H1 (cell line): Measurements from ENCODE around the gene TM7SF3. TPM values are rescaled to one million over a fixed set of nuclear protein-coding genes. Genes with fewer than 3 reads are reported as not detected.

ENCODE experiments used
- CTCF ChIA-PET: fragments of 300-600 bp; sonication (Branson Sonifier 250); formaldehyde crosslinking; loops from one replicate; lab custom pipeline; 2021; ENCODE audit not compliant: partially characterized antibody; lab: Charles Lee
- POLR2A ChIA-PET: fragments of 300-600 bp; sonication (Branson Sonifier 250); formaldehyde crosslinking; loops from one replicate; lab custom pipeline; 2021; ENCODE audit warnings: inconsistent platforms; ENCODE audit not compliant: partially characterized antibody; lab: Charles Lee
- DNase-seq, 2 experiments: peaks; one replicate each; pipeline versions ENCODE4 v3.0.0 to v3.0.0-alpha.2; 2010 to 2022; ENCODE audit warnings: low spot score in 2 of 2, low read depth in 1 of 2, mixed read lengths in 1 of 2
- FAIRE-seq: peaks from 2 replicates; lab custom pipeline; 2011; peaks lifted over from hg19 to GRCh38; lab: Jason Lieb, UNC
- H2AFZ ChIP-seq: 2 replicates; pipeline ENCODE4 v1.8.1; 2012; ENCODE audit warnings: low read length, inconsistent platforms
- H2AK5ac ChIP-seq: 2 replicates; pipeline ENCODE4 v1.6.1; 2013; ENCODE audit warnings: low read depth, low read length
- H2BK120ac ChIP-seq: replicated peaks from 2 replicates; pipeline ENCODE3; 2013; ENCODE audit warnings: low read depth, low read length, inconsistent platforms
- H2BK12ac ChIP-seq: 2 replicates; pipeline ENCODE4 v1.6.1; 2013; ENCODE audit warnings: low read depth, low read length
- H2BK15ac ChIP-seq: 2 replicates; pipeline ENCODE4 v1.6.1; 2013; ENCODE audit warnings: low read length
- H2BK20ac ChIP-seq: 2 replicates; pipeline ENCODE4 v1.6.1; 2013; ENCODE audit warnings: low read length
- H2BK5ac ChIP-seq: 2 replicates; pipeline ENCODE4 v1.6.1; 2013; ENCODE audit warnings: low read depth, low read length
- H3K14ac ChIP-seq: 2 replicates; pipeline ENCODE4 v1.6.1; 2013; ENCODE audit warnings: inconsistent platforms; ENCODE audit not compliant: insufficient read length
- H3K18ac ChIP-seq: 2 replicates; pipeline ENCODE4 v1.6.1; 2013; ENCODE audit warnings: low read length; ENCODE audit errors: extremely low read depth
- H3K23ac ChIP-seq: 2 replicates; pipeline ENCODE4 v1.6.1; 2013; ENCODE audit warnings: inconsistent platforms; ENCODE audit not compliant: insufficient read length
- H3K23me2 ChIP-seq: 2 replicates; pipeline ENCODE4 v1.6.1; 2013; ENCODE audit warnings: low read depth, low read length
- H3K27ac ChIP-seq: 2 replicates; pipeline ENCODE4 v1.6.1; 2011; ENCODE audit warnings: low read depth, low read length, inconsistent platforms
- H3K27me3 ChIP-seq, 4 experiments: replicated peaks in 1 of 4; 1 replicate in 1 of 4; 2 replicates in 3 of 4; pipeline versions ENCODE4 v1.6.1 to v1.8.1; 2011 to 2013; ENCODE audit warnings: low read length in 3 of 4, mild to moderate bottlenecking in 3 of 4, inconsistent platforms in 2 of 4, mixed read lengths in 2 of 4, moderate library complexity in 1 of 4; ENCODE audit not compliant: control insufficient read depth in 3 of 4, insufficient read depth in 3 of 4; ENCODE audit errors: extremely low read depth in 1 of 4
- H3K36me3 ChIP-seq, 4 experiments: 2 replicates each; pipeline versions ENCODE4 v1.6.1 to v1.8.1; 2011 to 2013; ENCODE audit warnings: mild to moderate bottlenecking in 4 of 4, low read length in 3 of 4, moderate library complexity in 2 of 4, control low read depth in 1 of 4, inconsistent platforms in 1 of 4; ENCODE audit not compliant: insufficient read depth in 4 of 4, control insufficient read depth in 2 of 4
- H3K4ac ChIP-seq: replicated peaks from 2 replicates; pipeline ENCODE3; 2013; ENCODE audit warnings: low read length, low read depth, mixed read lengths, inconsistent platforms; ENCODE audit not compliant: insufficient read length
- H3K4me1 ChIP-seq, 4 experiments: replicated peaks in 1 of 4; 1 replicate in 1 of 4; 2 replicates in 3 of 4; pipeline versions ENCODE4 v1.6.1 to v1.8.1; 2011 to 2013; ENCODE audit warnings: low read length in 3 of 4, inconsistent platforms in 2 of 4, mixed read lengths in 1 of 4; ENCODE audit not compliant: insufficient read depth in 4 of 4, control insufficient read depth in 3 of 4
- H3K4me2 ChIP-seq, 2 experiments: 2 replicates each; pipeline versions ENCODE4 v1.6.1 to v1.8.1; 2011 to 2013; ENCODE audit warnings: low read depth in 2 of 2, low read length in 2 of 2, control low read depth in 1 of 2, inconsistent platforms in 1 of 2, mild to moderate bottlenecking in 1 of 2; ENCODE audit not compliant: insufficient read depth in 1 of 2
- H3K4me3 ChIP-seq, 4 experiments: fragments of 200-600, 300-600 bp in 1 of 4; sonication (generic), shearing (Covaris generic), sonication (Bioruptor Twin) in 1 of 4; 2 replicates each; pipeline versions ENCODE4 v1.5.1 to v1.8.1; 2011 to 2016; ENCODE audit warnings: low read length in 4 of 4, low read depth in 3 of 4, control low read depth in 2 of 4, inconsistent platforms in 2 of 4, mild to moderate bottlenecking in 2 of 4, mixed read lengths in 1 of 4, moderate library complexity in 1 of 4; ENCODE audit not compliant: insufficient read depth in 2 of 4; ENCODE audit errors: extremely low read depth in 1 of 4
- H3K56ac ChIP-seq: replicated peaks from 2 replicates; pipeline ENCODE3; 2013; ENCODE audit warnings: low read depth, mild to moderate bottlenecking, mixed read lengths, low read length, inconsistent platforms; ENCODE audit not compliant: insufficient read length
- H3K79me1 ChIP-seq: 2 replicates; pipeline ENCODE4 v1.6.1; 2013; ENCODE audit warnings: low read depth, low read length, control low read depth
- H3K79me2 ChIP-seq, 2 experiments: 2 replicates each; pipeline versions ENCODE4 v1.6.1 to v1.8.1; 2012 to 2013; ENCODE audit warnings: low read length in 2 of 2, mild to moderate bottlenecking in 2 of 2, inconsistent platforms in 1 of 2; ENCODE audit not compliant: insufficient read depth in 2 of 2, control insufficient read depth in 1 of 2
- H3K9ac ChIP-seq, 4 experiments: replicated peaks in 1 of 4; 1 replicate in 1 of 4; 2 replicates in 3 of 4; pipeline versions ENCODE4 v1.6.1 to v1.8.1; 2011 to 2013; ENCODE audit warnings: low read depth in 3 of 4, low read length in 3 of 4, control low read depth in 2 of 4, mild to moderate bottlenecking in 2 of 4, moderate library complexity in 2 of 4, inconsistent platforms in 1 of 4; ENCODE audit errors: extremely low read depth in 1 of 4
- H3K9me3 ChIP-seq, 2 experiments: 2 replicates each; pipeline versions ENCODE4 v1.6.1 to v1.8.1; 2012 to 2013; ENCODE audit warnings: mild to moderate bottlenecking in 2 of 2, moderate library complexity in 2 of 2, control low read depth in 1 of 2, inconsistent platforms in 1 of 2, low read depth in 1 of 2, low read length in 1 of 2, mixed read lengths in 1 of 2; ENCODE audit not compliant: insufficient read depth in 2 of 2
- H4K20me1 ChIP-seq, 2 experiments: replicated peaks in 1 of 2; 2 replicates each; pipeline versions ENCODE3 to v1.8.1; 2011 to 2013; ENCODE audit warnings: inconsistent platforms in 2 of 2, low read length in 2 of 2, mild to moderate bottlenecking in 1 of 2; ENCODE audit not compliant: insufficient read depth in 2 of 2, control insufficient read depth in 1 of 2
- H4K5ac ChIP-seq: 2 replicates; pipeline ENCODE4 v1.6.1; 2013; ENCODE audit warnings: low read length, low read depth, mixed read lengths, inconsistent platforms; ENCODE audit not compliant: insufficient read length
- H4K8ac ChIP-seq: 2 replicates; pipeline ENCODE4 v1.8.0; 2013; ENCODE audit warnings: mild to moderate bottlenecking, moderate library complexity, low read length, inconsistent platforms; ENCODE audit not compliant: insufficient read depth; ENCODE audit errors: extremely low read depth
- H4K91ac ChIP-seq: replicated peaks from 2 replicates; pipeline ENCODE3; 2013; ENCODE audit warnings: low read length, mixed read lengths, inconsistent platforms; ENCODE audit not compliant: insufficient read length
- ASH2L ChIP-seq: fragments of 200-600, 300-600 bp; sonication (generic); IDR thresholded peaks from one replicate; pipeline ENCODE4 v1.7.1; 2017; ENCODE audit warnings: low read length
- CEBPB ChIP-seq: IDR thresholded peaks from 2 replicates; pipeline ENCODE4 v1.6.1; 2012; ENCODE audit warnings: low read depth, low read length
- CHD1 ChIP-seq: IDR thresholded peaks from 2 replicates; pipeline ENCODE4 v1.6.1; 2012; ENCODE audit warnings: low read depth, low read length, improper control_type of control experiment
- EP300 ChIP-seq, 2 experiments: IDR thresholded peaks; 1 replicate in 1 of 2; 2 replicates in 1 of 2; pipeline ENCODE4 v1.6.1; 2011 to 2012; ENCODE audit warnings: low read depth in 2 of 2, low read length in 2 of 2, mild to moderate bottlenecking in 2 of 2, borderline replicate concordance in 1 of 2, inconsistent platforms in 1 of 2, moderate library complexity in 1 of 2
- HDAC6 ChIP-seq: IDR thresholded peaks from one replicate; pipeline ENCODE4 v1.7.1; 2012; ENCODE audit warnings: low read depth, mild to moderate bottlenecking, inconsistent platforms, low read length, moderate library complexity
- KDM1A ChIP-seq: fragments of 200-600, 300-600 bp; sonication (generic); IDR thresholded peaks from 2 replicates; pipeline ENCODE4 v1.7.1; 2016; ENCODE audit warnings: mild to moderate bottlenecking, low read length, borderline replicate concordance
- MAX ChIP-seq: IDR thresholded peaks from 2 replicates; pipeline ENCODE4 v1.6.1; 2012; ENCODE audit warnings: inconsistent platforms
- NRF1 ChIP-seq: IDR thresholded peaks from 2 replicates; pipeline ENCODE4 v1.6.1; 2011; ENCODE audit warnings: mild to moderate bottlenecking, low read depth, low read length, improper control_type of control experiment
- POLR2A ChIP-seq, 2 experiments: IDR thresholded peaks; 1 replicate in 1 of 2; 2 replicates in 1 of 2; pipeline ENCODE4 v1.6.1; 2011; ENCODE audit warnings: low read depth in 2 of 2, low read length in 2 of 2, mild to moderate bottlenecking in 2 of 2; ENCODE audit errors: control extremely low read depth in 1 of 2
- POU5F1 ChIP-seq: IDR thresholded peaks from 2 replicates; pipeline ENCODE4 v1.6.1; 2011; ENCODE audit warnings: low read depth, mild to moderate bottlenecking, low read length, moderate library complexity
- RBBP5 ChIP-seq: IDR thresholded peaks from 2 replicates; pipeline ENCODE4 v1.7.1; 2012; ENCODE audit warnings: low read depth, mild to moderate bottlenecking, inconsistent platforms, low read length, moderate library complexity, borderline replicate concordance
- RFX5 ChIP-seq: IDR thresholded peaks from 2 replicates; pipeline ENCODE4 v1.6.1; 2011; ENCODE audit warnings: low read depth, low read length, improper control_type of control experiment, borderline replicate concordance
- RXRA ChIP-seq: IDR thresholded peaks from 2 replicates; pipeline ENCODE4 v1.6.1; 2011; ENCODE audit warnings: low read depth, mild to moderate bottlenecking, low read length, moderate library complexity; ENCODE audit not compliant: insufficient read depth
- SIRT6 ChIP-seq: IDR thresholded peaks from one replicate; pipeline ENCODE4 v1.7.1; 2012; ENCODE audit warnings: low read length, inconsistent platforms
- TAF7 ChIP-seq: optimal IDR thresholded peaks from 2 replicates; pipeline ENCODE3; 2011; ENCODE audit warnings: low read depth, mild to moderate bottlenecking, inconsistent platforms, low read length, moderate library complexity, borderline replicate concordance
- TEAD4 ChIP-seq: IDR thresholded peaks from 2 replicates; pipeline ENCODE4 v1.6.1; 2012; ENCODE audit warnings: low read depth, low read length, inconsistent platforms, mixed read lengths
- WGBS, 2 experiments: shearing (Covaris generic) in 1 of 2; methylation state at CpG; one replicate each; pipeline versions ENCODE4 v1.1.6 to v1.1.7; 2013 to 2015; ENCODE audit warnings: low lambda C conversion rate in 2 of 2, mixed read lengths in 2 of 2, inconsistent platforms in 1 of 2, low coverage in 1 of 2, missing lambda C conversion rate in 1 of 2; ENCODE audit not compliant: insufficient replicate concordance in 2 of 2, insufficient coverage in 1 of 2, insufficient read length in 1 of 2; ENCODE audit errors: extremely low coverage in 1 of 2, missing lambda C conversion rate in 1 of 2; 5-methylcytosine and 5-hydroxymethylcytosine counted together
- polyA plus RNA-seq, 7 experiments: library from polyadenylated mRNA; depleted of rRNA in 3 of 7; stranded (reverse) in 5 of 7; unstranded in 2 of 7; fragments of >200 nt in 5 of 7; fragments of 200-250 nt in 2 of 7; gene quantifications; 1 replicate in 5 of 7; 2 replicates in 1 of 7; 4 replicates in 1 of 7; pipeline versions ENCODE4 v1.2.1 to v1.2.3, GENCODE V29; 2011 to 2013; ENCODE audit warnings: missing spikeins in 2 of 7, mixed read lengths in 2 of 7
- total RNA-seq: library from RNA; stranded (reverse); fragmentation: NEBNext Ultra II Directional; extraction: Animal tissue kit (Norgen Biotek cat#: 25700); gene quantifications from 2 replicates; pipeline ENCODE4 v1.2.1, GENCODE V29; 2021

The TM7SF3 gene
- total and polyA plus RNA-seq, 2 of the 8 experiments (the other 6 are each of a cell fraction or from before 2014, with no cell fraction given) = 57.9 to 77.2 TPM

GRCh38 chr12:27052742-27053141 is 38.6 kb upstream of the TM7SF3 start:
- Histone ChIP-seq H3K4me2 (no peak overlapping the region), H2BK15ac (no peak overlapping the region), H4K8ac (no peak overlapping the region), H2BK20ac (no peak overlapping the region), H3K79me2 (no peaks in the 10 kb centered on the region), H3K18ac (no peak overlapping the region), H3K9ac (no peak overlapping the region), H3K4me1 (no peaks in the 10 kb centered on the region), H2BK12ac (no peak overlapping the region), H3K79me1 (no peaks in the 10 kb centered on the region), H3K9me3 (no peaks in the 10 kb centered on the region), H3K23ac (no peak overlapping the region), H2AK5ac (no peak overlapping the region), H3K4ac (no peak overlapping the region), H3K14ac (no peak overlapping the region), H2BK5ac (no peak overlapping the region), H3K36me3 (no peaks in the 10 kb centered on the region), H4K91ac (no peak overlapping the region), H3K4me3 (no peak overlapping the region), H4K5ac (no peak overlapping the region), H2AFZ (no peak overlapping the region), H3K23me2 (no peaks in the 10 kb centered on the region; the same call in 1 of the 2 replicates), H4K20me1 (no peaks in the 10 kb centered on the region), H2BK120ac (no peak overlapping the region), H3K27ac (no peak overlapping the region), H3K27me3 (no peaks in the 10 kb centered on the region), H3K56ac (no peak overlapping the region)
- POLR2A ChIA-PET = no interaction called here
- CTCF ChIA-PET = interaction anchor here (0.5 to 0.8 kb wide), 2 partner anchors 89 to 199 kb away, joined by 3 read pairs; no protein-coding TSS in a partner anchor
- FAIRE-seq = no peak
- WGBS, 2 experiments = 95% methylated on average over 3 of the region's 3 CpGs; no CpG with 5 or more reads in 1 of the 2 experiments
- DNase-seq = no peak
- TF ChIP-seq CHD1 (no peak), KDM1A (no peak), HDAC6 (no peak), EP300 (IDR thresholded peaks at IDR 0.05; ENCODE audit: borderline replicate concordance in 1 of 2, low read depth in 2 of 2, low read length in 2 of 2) (no peak), RBBP5 (no peak), NRF1 (no peak), POU5F1 (no peak), TEAD4 (no peak), ASH2L (no peak), SIRT6 (no peak), POLR2A (IDR thresholded peaks at IDR 0.05; ENCODE audit: control extremely low read depth in 1 of 2, low read depth in 2 of 2, low read length in 2 of 2) (no peak), MAX (no peak), RFX5 (no peak), CEBPB (no peak), RXRA (no peak), TAF7 (no peak)
